Stimulated activated CD4-positive, alpha-beta T cell treated with anti-CD3 and anti-CD28 coated beads, Interleukin-15, amount 100 ng/mL, for 48 hours (primary cell): ENCODE results near the gene RAC2.

Experiments
- DNase-seq, 2 donors: peaks; one replicate each; pipeline ENCODE4 v3.0.0-alpha.2; 2020; ENCODE audit warnings: low read depth in 2 of 2

RAC2 gene

GRCh38 chr22:37275622-37276021, 31.6 kb upstream of the RAC2 start:
- peak; percentile 50 to 59 for DNase-seq

- DNase-seq: no peak
These were observed 31.1 kb upstream of the RAC2 start for GRCh38 chr22:37275134-37275533.

GRCh38 chr22:37274380-37274862, 30.4 kb upstream of the RAC2 start:
- DNase-seq: no peak

GRCh38 chr22:37273846-37274225, 29.8 kb upstream of the RAC2 start:
- DNase-seq: no peak

GRCh38 chr22:37273126-37273845, 29.2 kb upstream of the RAC2 start:
- DNase-seq: peak in 1 of 2 donors; percentile 35

- no peak for DNase-seq
These were observed 27.0 kb upstream of the RAC2 start for GRCh38 chr22:37270928-37271650.

- DNase-seq: no peak
These were observed 26.0 kb upstream of the RAC2 start for GRCh38 chr22:37269936-37270678.

GRCh38 chr22:37267661-37268413, 23.8 kb upstream of the RAC2 start:
- no peak for DNase-seq

- DNase-seq: peak; percentile 39 to 66
These were observed 23.1 kb upstream of the RAC2 start for GRCh38 chr22:37267135-37267587.

- no peak for DNase-seq
These were observed 22.6 kb upstream of the RAC2 start for GRCh38 chr22:37266581-37267134.

- DNase-seq: no peak
These were observed 20.2 kb upstream of the RAC2 start for GRCh38 chr22:37263966-37264887.

- no peak for DNase-seq
These were observed 18.3 kb upstream of the RAC2 start for GRCh38 chr22:37262346-37262745.

GRCh38 chr22:37260901-37261336, 16.9 kb upstream of the RAC2 start:
- DNase-seq: peak; percentile 38 to 52

- DNase-seq: no peak
These were observed 16.2 kb upstream of the RAC2 start for GRCh38 chr22:37260155-37260795.

GRCh38 chr22:37259540-37260029, 15.5 kb upstream of the RAC2 start:
- DNase-seq: no peak

- DNase-seq: no peak
These were observed 14.8 kb upstream of the RAC2 start for GRCh38 chr22:37258753-37259401.

- no peak for DNase-seq
These were observed 14.1 kb upstream of the RAC2 start for GRCh38 chr22:37258005-37258752.

GRCh38 chr22:37256075-37256726, 12.1 kb upstream of the RAC2 start:
- DNase-seq: no peak
